GM12878 (cell line): ENCODE measurements around the gene ATP6V0E2. TPM values are rescaled to one million over a fixed set of nuclear protein-coding genes. Genes with fewer than 3 reads are reported as not detected.

ENCODE experiments used
- ATAC-seq: fragments of 200-7000 bp; cut with Tn5 transposase; 3 replicates; pipeline ENCODE4 v1.9.1; 2020; ENCODE audit warnings: mild to moderate bottlenecking, moderate library complexity
- BruUV-seq: library from RNA; stranded (reverse); fragments of 400-500 nt; replicated peaks from 2 replicates; lab custom pipeline; 2021; lab: Mats Ljungman, UMichigan
- CTCF ChIA-PET: fragments of 300-600 bp; sonication (Branson Sonifier 250); formaldehyde crosslinking; extraction: SDS; loops from one replicate; lab custom pipeline; 2021; ENCODE audit warnings: inconsistent platforms; lab: Yijun Ruan, JAX
- POLR2A ChIA-PET: fragments of 350-600 bp; formaldehyde crosslinking; extraction: SDS; loops from one replicate; lab custom pipeline; 2021; ENCODE audit warnings: inconsistent platforms; lab: Charles Lee
- RAD21 ChIA-PET: fragments of 300-600 bp; sonication (Branson Sonifier 250); formaldehyde crosslinking; loops from one replicate; lab custom pipeline; 2023; ENCODE audit warnings: antibody characterized with exemption; ENCODE audit not compliant: unreplicated experiment; lab: Charles Lee
- SMC1A ChIA-PET: fragments of 300-600 bp; sonication (Branson Sonifier 250); formaldehyde crosslinking; loops from one replicate; lab custom pipeline; 2023; ENCODE audit not compliant: unreplicated experiment, uncharacterized antibody; lab: Charles Lee
- DNase-seq: peaks from one replicate; pipeline ENCODE4 v3.0.0-alpha.2; 2011; ENCODE audit warnings: low read depth, low spot score
- FAIRE-seq: peaks from 3 replicates; lab custom pipeline; 2011; peaks lifted over from hg19 to GRCh38; lab: Jason Lieb, UNC
- H2AFZ ChIP-seq: 2 replicates; pipeline ENCODE4 v1.6.0; 2011; ENCODE audit warnings: low read depth, low read length, control low read depth; ENCODE audit not compliant: control insufficient read depth
- H3K27ac ChIP-seq: 2 replicates; pipeline ENCODE4 v1.5.1; 2011; ENCODE audit warnings: control low read depth; ENCODE audit not compliant: control insufficient read depth, insufficient read depth
- H3K27me3 ChIP-seq, 2 experiments: replicated peaks in 1 of 2; 2 replicates each; pipeline versions ENCODE4 v1.6.0 to v1.6.1; 2011; ENCODE audit warnings: low read length in 1 of 2; ENCODE audit not compliant: control insufficient read depth in 2 of 2, insufficient read depth in 2 of 2
- H3K36me3 ChIP-seq, 2 experiments: 2 replicates each; pipeline ENCODE4 v1.5.1; 2011; ENCODE audit warnings: low read length in 1 of 2; ENCODE audit not compliant: control insufficient read depth in 2 of 2, insufficient read depth in 2 of 2
- H3K4me1 ChIP-seq: 2 replicates; pipeline ENCODE4 v1.6.1; 2011; ENCODE audit warnings: mild to moderate bottlenecking, low read length, moderate library complexity, mixed read lengths; ENCODE audit not compliant: control insufficient read depth, insufficient read depth
- H3K4me2 ChIP-seq: 2 replicates; pipeline ENCODE4 v1.6.0; 2011; ENCODE audit warnings: control low read depth; ENCODE audit not compliant: control insufficient read depth, insufficient read depth
- H3K4me3 ChIP-seq: fragments of 200-600 bp; sonication (generic); 2 replicates; pipeline ENCODE4 v1.5.1; 2016
- H3K79me2 ChIP-seq: 2 replicates; pipeline ENCODE4 v1.6.0; 2011; ENCODE audit warnings: low read length; ENCODE audit not compliant: control insufficient read depth, insufficient read depth
- H3K9ac ChIP-seq: 2 replicates; pipeline ENCODE4 v1.8.0; 2011; ENCODE audit warnings: low read length, control low read depth, mixed read lengths; ENCODE audit not compliant: control insufficient read depth, insufficient read depth
- H3K9me3 ChIP-seq: replicated peaks from 3 replicates; pipeline ENCODE4 v1.5.1; 2011; ENCODE audit warnings: mild to moderate bottlenecking, low read length; ENCODE audit not compliant: control insufficient read depth, insufficient read depth
- H4K20me1 ChIP-seq: 2 replicates; pipeline ENCODE4 v1.6.0; 2011; ENCODE audit not compliant: control insufficient read depth, insufficient read depth
- ASH2L ChIP-seq: fragments of 300-600, 200-600 bp; sonication (generic); IDR thresholded peaks from 2 replicates; pipeline ENCODE4 v1.6.1; 2017; ENCODE audit warnings: low read depth, mild to moderate bottlenecking, borderline replicate concordance
- CHD1 ChIP-seq: IDR thresholded peaks from 2 replicates; pipeline ENCODE4 v1.6.1; 2012; ENCODE audit warnings: low read depth, low read length, improper control_type of control experiment
- EP300 ChIP-seq, 2 experiments: fragments of 150-350 bp in 1 of 2; IDR thresholded peaks; 2 replicates each; pipeline ENCODE4 v1.6.1; 2011 to 2012; ENCODE audit warnings: low read depth in 2 of 2, low read length in 2 of 2, borderline replicate concordance in 1 of 2, improper control_type of control experiment in 1 of 2, inconsistent platforms in 1 of 2; ENCODE audit not compliant: control insufficient read depth in 1 of 2
- ETV6 ChIP-seq, 2 experiments: fragments of 450-650 bp in 1 of 2; IDR thresholded peaks in 1 of 2; conservative IDR thresholded peaks in 1 of 2; 2 replicates each; pipeline ENCODE4 v1.6.1; 2014; ENCODE audit warnings: antibody characterized with exemption in 1 of 2, borderline replicate concordance in 1 of 2, low read depth in 1 of 2, mild to moderate bottlenecking in 1 of 2, moderate library complexity in 1 of 2
- EZH2 ChIP-seq: IDR thresholded peaks from 2 replicates; pipeline ENCODE4 v1.6.1; 2012; ENCODE audit warnings: low read depth, mild to moderate bottlenecking, control low read depth, inconsistent platforms, low read length, borderline replicate concordance; ENCODE audit not compliant: control insufficient read depth
- HCFC1 ChIP-seq: fragments of 150-350 bp; IDR thresholded peaks from 2 replicates; pipeline ENCODE4 v1.6.1; 2014; ENCODE audit warnings: low read length
- IKZF1 ChIP-seq: fragments of 450-650 bp; conservative IDR thresholded peaks from 2 replicates; pipeline ENCODE4 v1.6.1; 2017; ENCODE audit warnings: antibody characterized with exemption, mild to moderate bottlenecking
- MXI1 ChIP-seq: fragments of 150-350 bp; IDR thresholded peaks from 2 replicates; pipeline ENCODE4 v1.6.1; 2011; ENCODE audit warnings: low read depth, mild to moderate bottlenecking, inconsistent platforms, low read length, improper control_type of control experiment
- RAD51 ChIP-seq: fragments of 450-650 bp; IDR thresholded peaks from 2 replicates; pipeline ENCODE4 v1.6.1; 2016; ENCODE audit warnings: moderate library complexity, mild to moderate bottlenecking, inconsistent platforms
- ZBTB11 ChIP-seq: fragments of 450-650 bp; formaldehyde crosslinking; IDR thresholded peaks from 2 replicates; pipeline ENCODE4 v1.5.0; 2022; ENCODE audit warnings: mild to moderate bottlenecking, missing genetic modification characterization
- ZNF384 ChIP-seq: IDR thresholded peaks from 2 replicates; pipeline ENCODE4 v1.6.1; 2012; ENCODE audit warnings: low read depth, mild to moderate bottlenecking, low read length, improper control_type of control experiment, borderline replicate concordance
- ZZZ3 ChIP-seq: IDR thresholded peaks from 2 replicates; pipeline ENCODE4 v1.6.1; 2011; ENCODE audit warnings: low read depth; ENCODE audit not compliant: control insufficient read depth, insufficient read length
- WGBS: methylation state at CpG from one replicate; pipeline ENCODE4 v1.1.6; 2016; ENCODE audit warnings: low lambda C conversion rate; ENCODE audit not compliant: insufficient replicate concordance, insufficient coverage; ENCODE audit errors: missing lambda C conversion rate; 5-methylcytosine and 5-hydroxymethylcytosine counted together
- in situ Hi-C: fragments of 300-500 bp; cut with MboI; formaldehyde crosslinking; loops from 9 replicates; pipeline ENCODE4 v1.14.3; 2018; ENCODE audit warnings: mixed read lengths
- intact Hi-C: fragments of 100-400 bp; cut with micrococcal nuclease; formaldehyde crosslinking; loops from one replicate; pipeline ENCODE4 v1.14.2; 2022; ENCODE audit not compliant: unreplicated experiment
- polyA plus RNA-seq, 11 experiments: library from polyadenylated mRNA; depleted of rRNA in 4 of 11; unstranded in 6 of 11; stranded (reverse) in 5 of 11; fragments of >200 nt; fragmentation: Nextera tagmentation in 4 of 11; fragmentation: Illumina TruSeq in 1 of 11; extraction: Ambion mirVana in 4 of 11; extraction: Trizol in 1 of 11; gene quantifications; 1 replicate in 1 of 11; 2 replicates in 10 of 11; pipeline versions ENCODE4 v1.2.1 to v1.2.3, GENCODE V29; 2011 to 2016; ENCODE audit warnings: inconsistent platforms in 2 of 11, missing spikeins in 2 of 11, low read depth in 1 of 11
- total RNA-seq, 4 experiments: library from RNA; depleted of rRNA in 3 of 4; stranded (reverse); fragments of >200 nt in 3 of 4; fragmentation: Illumina TruSeq in 1 of 4; extraction: Trizol in 1 of 4; gene quantifications; 2 replicates each; pipeline versions ENCODE4 v1.2.1 to v1.2.3, GENCODE V29; 2013 to 2021
- TF ChIP-seq, protein P1 (sequence below): fragments of 150-350 bp; IDR thresholded peaks from 2 replicates; pipeline ENCODE4 v1.6.1; 2014; ENCODE audit warnings: mild to moderate bottlenecking, low read depth, low read length
- TF ChIP-seq, protein P2 (sequence below): IDR thresholded peaks from 2 replicates; pipeline ENCODE4 v1.6.1; 2011; ENCODE audit warnings: borderline replicate concordance, low read depth, mild to moderate bottlenecking, moderate library complexity, mixed read lengths, low read length; ENCODE audit not compliant: insufficient read depth; ENCODE audit errors: extremely low read length

ATP6V0E2 gene
- total and polyA plus RNA-seq, 10 of the 15 experiments (the other 5 are each of a cell fraction or from before 2014, with no cell fraction given): 1.5 to 54.7 (median 27.6) TPM

DNA sequence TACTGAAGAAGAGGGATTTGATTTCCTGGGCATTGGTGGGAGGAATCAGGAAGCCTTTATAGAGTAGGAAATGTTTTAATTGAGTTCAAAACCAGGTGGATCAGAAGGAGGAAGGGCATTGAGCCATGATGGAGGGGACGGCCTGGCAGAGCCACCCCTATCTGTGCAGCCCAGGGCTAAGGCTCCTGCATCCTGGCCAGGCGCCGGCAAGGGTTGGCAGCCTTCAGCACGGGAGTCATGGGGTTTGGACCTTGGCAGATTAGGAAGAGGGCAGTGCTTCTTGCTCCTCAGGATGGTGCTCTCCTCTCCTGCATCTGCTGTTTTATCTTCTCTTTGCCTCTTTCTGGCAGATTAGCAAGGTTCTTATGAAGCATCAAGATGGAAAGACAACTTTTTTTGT lies 23.1 kb upstream of the ATP6V0E2 start:
- no TSS peak for BruUV-seq
- no peak overlapping the region for H3K27ac ChIP-seq
- H3K79me2 ChIP-seq: no peaks in the 10 kb centered on the region
- ChIA-PET SMC1A (no interaction called here), RAD21 (no interaction called here), POLR2A (no interaction called here), CTCF (no interaction called here)
- no peaks in the 10 kb centered on the region for H3K9me3 ChIP-seq
- peaks cover 11% of the 10 kb centered on the region for H3K4me1 ChIP-seq
- no peak overlapping the region for H3K4me3 ChIP-seq
- DNase-seq (no peak), ATAC-seq (no peak), FAIRE-seq (no peak)
- no peaks in the 10 kb centered on the region for H3K27me3 ChIP-seq
- H3K36me3 ChIP-seq: no peaks in the 10 kb centered on the region
- WGBS: 88% methylated on average over 4 of the region's 4 CpGs
- in situ Hi-C loops (no loop called here), intact Hi-C loops (no loop called here)
- no peak overlapping the region for H3K4me2 ChIP-seq
- no peak overlapping the region for H3K9ac ChIP-seq
- no peak for TF ChIP-seq ZNF384
- TF ChIP-seq, protein P1, sequence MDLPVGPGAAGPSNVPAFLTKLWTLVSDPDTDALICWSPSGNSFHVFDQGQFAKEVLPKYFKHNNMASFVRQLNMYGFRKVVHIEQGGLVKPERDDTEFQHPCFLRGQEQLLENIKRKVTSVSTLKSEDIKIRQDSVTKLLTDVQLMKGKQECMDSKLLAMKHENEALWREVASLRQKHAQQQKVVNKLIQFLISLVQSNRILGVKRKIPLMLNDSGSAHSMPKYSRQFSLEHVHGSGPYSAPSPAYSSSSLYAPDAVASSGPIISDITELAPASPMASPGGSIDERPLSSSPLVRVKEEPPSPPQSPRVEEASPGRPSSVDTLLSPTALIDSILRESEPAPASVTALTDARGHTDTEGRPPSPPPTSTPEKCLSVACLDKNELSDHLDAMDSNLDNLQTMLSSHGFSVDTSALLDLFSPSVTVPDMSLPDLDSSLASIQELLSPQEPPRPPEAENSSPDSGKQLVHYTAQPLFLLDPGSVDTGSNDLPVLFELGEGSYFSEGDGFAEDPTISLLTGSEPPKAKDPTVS: no peak
- no peak for TF ChIP-seq EZH2
- TF ChIP-seq HCFC1: no peak
- TF ChIP-seq, protein P2, sequence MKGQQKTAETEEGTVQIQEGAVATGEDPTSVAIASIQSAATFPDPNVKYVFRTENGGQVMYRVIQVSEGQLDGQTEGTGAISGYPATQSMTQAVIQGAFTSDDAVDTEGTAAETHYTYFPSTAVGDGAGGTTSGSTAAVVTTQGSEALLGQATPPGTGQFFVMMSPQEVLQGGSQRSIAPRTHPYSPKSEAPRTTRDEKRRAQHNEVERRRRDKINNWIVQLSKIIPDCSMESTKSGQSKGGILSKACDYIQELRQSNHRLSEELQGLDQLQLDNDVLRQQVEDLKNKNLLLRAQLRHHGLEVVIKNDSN: no peak
- no peak for TF ChIP-seq ZBTB11 (CRISPR knock-in tag)
- no peak for TF ChIP-seq EP300 (IDR thresholded peaks at IDR 0.05; ENCODE audit: borderline replicate concordance in 1 of 2, control insufficient read depth in 1 of 2, low read depth in 2 of 2, low read length in 2 of 2)
- TF ChIP-seq ASH2L: no peak
- no peak for TF ChIP-seq IKZF1
- TF ChIP-seq RAD51: no peak
- TF ChIP-seq CHD1: no peak
- TF ChIP-seq ZZZ3: no peak
- TF ChIP-seq MXI1: no peak
- TF ChIP-seq ETV6 (conservative IDR thresholded peaks at IDR 0.05 in 1 of 2, IDR thresholded peaks at IDR 0.05 in 1 of 2; ENCODE audit: borderline replicate concordance in 1 of 2, low read depth in 1 of 2): no peak
- no peak overlapping the region for H2AFZ ChIP-seq
- H4K20me1 ChIP-seq: no peaks in the 10 kb centered on the region
